D721Med (cell line): ENCODE results near the gene LRRC8C.

Experiments used
- DNase-seq: peaks from one replicate; pipeline ENCODE4 v3.0.0; 2011; ENCODE audit warnings: low spot score; ENCODE audit not compliant: insufficient read length
- FAIRE-seq: peaks from 2 replicates; lab custom pipeline; 2011; peaks lifted over from hg19 to GRCh38; lab: Jason Lieb, UNC
- CTCF ChIP-seq: IDR thresholded peaks from 2 replicates; pipeline ENCODE4 v1.5.1; 2012; ENCODE audit warnings: mild to moderate bottlenecking, control low read depth; ENCODE audit not compliant: insufficient read depth; ENCODE audit errors: missing control alignments

The LRRC8C gene

GRCh38 chr1:89602871-89603404, 30.0 kb upstream of the LRRC8C start:
- TF ChIP-seq CTCF: no peak
- no peak for DNase-seq
- FAIRE-seq: no peak

DNA sequence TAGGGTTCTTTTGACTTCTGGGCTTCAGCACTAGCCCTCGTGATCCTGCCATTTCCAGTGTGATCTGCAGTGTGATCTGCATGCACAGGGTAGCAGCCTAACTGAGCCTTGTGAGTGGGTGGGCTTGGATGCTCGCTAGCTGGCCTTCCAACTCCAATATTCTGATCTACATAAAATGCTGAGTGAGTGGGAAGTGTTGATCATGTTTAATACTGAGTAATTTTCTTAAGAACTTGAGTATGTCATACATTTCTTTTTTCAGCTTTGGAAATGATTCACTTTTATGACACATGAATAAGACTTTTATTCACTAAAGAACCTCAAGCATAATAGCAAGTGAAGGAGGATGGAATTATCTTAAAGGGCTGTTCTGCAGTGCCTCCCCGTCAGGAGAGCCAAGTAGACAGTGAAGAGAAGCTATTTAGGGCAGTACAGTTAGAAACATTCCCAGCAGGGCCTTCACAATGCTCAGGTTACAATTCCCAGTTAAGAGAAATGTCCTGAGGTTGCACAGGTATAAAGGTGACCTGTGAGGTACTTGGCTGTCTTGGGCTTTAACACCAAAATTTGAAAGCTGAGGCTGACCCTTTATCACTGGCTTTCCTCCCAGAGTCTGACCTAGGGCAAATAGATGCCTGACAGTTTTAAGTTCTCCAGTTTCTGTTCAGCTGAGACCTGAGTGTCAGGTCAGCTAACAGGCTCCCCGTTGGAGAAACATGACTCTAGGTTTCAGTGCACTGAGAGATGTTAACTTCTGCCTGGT, 29.1 kb upstream of the LRRC8C start:
- DNase-seq: no peak
- FAIRE-seq: no peak
- TF ChIP-seq CTCF: no peak

DNA sequence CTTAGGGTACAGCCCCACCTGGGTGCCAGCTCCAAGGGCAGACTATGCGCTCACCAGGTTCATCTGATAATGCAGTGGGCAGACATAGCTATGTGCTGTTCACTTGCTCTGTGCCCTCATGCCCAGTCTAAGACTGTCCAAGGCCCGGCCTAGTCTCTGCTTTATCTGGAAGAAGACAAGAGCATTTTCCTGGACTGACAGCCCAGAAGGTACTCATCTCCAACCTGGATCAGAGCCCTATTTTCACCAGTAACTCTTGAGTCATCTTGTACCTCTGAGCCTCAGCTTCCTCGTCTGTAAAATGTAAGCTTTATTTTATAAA, 28.5 kb upstream of the LRRC8C start:
- FAIRE-seq (no peak), DNase-seq (no peak)
- TF ChIP-seq CTCF: no peak

DNA sequence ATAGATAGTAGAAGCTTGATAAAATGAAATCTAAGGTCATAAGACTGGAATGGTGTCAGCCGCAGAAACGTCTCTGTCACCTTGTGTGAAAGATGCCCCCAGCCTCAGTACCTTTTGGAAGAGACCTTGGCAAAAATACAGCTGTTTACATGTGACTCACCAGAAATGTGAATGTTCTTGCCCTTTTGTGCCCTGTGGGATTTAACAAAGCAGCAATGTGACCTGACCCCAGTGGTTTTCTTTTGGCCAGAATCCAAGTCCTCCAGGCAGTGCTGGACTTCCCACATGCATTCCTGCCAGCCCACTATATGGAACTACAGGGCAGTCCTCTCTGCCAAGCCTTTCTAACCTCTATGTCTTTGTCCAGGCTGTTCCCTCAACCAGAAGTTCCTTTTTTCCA, 27.2 kb upstream of the LRRC8C start:
- no peak for FAIRE-seq
- TF ChIP-seq CTCF: no peak
- no peak for DNase-seq

- TF ChIP-seq CTCF: no peak
- DNase-seq (no peak), FAIRE-seq (no peak)
These were observed 26.5 kb upstream of the LRRC8C start for GRCh38 chr1:89606227-89606980.

DNA sequence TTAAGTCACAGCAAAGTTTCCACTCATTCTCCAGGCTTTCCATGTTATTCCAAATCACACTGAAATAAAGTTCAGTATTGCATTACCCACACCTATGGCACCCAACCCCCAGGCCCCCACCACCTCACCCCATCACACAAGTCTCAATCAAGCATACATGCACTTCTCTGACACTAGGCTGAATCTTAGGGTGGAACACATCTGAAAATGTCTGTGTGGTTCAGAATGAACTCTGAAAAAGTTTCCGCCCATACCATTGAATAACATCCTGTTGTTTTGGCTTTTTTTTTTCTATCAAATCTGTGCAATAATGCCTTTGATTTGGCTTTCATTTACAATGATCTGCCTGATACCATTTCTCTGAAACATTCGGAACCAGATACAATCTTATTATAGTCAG, 25.8 kb upstream of the LRRC8C start:
- no peak for TF ChIP-seq CTCF
- FAIRE-seq (no peak), DNase-seq (no peak)

DNA sequence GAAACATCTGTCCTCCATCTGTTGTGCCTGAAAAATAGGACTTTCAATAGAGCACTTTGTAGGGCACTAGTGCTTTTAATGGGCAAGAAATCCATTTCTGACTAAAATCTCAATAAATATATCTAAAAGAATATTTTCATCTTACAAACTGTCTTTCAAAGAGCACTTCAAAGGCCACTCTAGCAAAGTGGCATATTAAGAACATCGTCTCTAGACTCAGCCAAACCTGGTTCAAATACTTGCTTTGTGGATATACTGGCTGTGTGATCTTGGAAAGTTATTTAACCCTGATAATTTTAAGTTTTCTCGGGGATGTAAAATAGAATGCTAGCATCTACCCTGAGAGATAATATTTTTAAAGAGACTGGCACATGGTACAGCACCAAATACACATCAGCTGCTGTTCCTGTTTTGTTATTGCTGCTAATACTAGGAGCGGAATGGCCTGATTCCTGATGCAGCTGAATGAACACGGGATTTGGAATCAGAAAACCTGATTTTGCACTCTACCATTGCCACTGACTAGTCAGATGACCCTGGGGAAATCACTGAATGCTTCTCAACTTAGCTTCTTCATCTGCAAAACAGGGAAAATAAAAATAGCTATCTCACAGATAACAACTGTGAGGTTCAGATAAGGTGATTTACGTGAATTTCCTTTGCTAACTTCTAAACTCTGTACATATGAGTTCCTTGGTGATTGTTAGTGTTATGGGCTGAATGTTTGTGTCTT, 25.2 kb upstream of the LRRC8C start:
- no peak for TF ChIP-seq CTCF
- FAIRE-seq: no peak
- no peak for DNase-seq
